Smooth muscle cell of the pulmonary artery (primary cell): Measurements from ENCODE around the gene PBXIP1. TPM values are rescaled to one million over a fixed set of nuclear protein-coding genes. Genes with fewer than 3 reads are reported as not detected.

Source experiments
- total RNA-seq: library from RNA; depleted of rRNA; stranded (reverse); fragments of >200 nt; gene quantifications from 2 replicates; pipeline ENCODE4 v1.2.3, GENCODE V29; 2014

The PBXIP1 gene, protein sequence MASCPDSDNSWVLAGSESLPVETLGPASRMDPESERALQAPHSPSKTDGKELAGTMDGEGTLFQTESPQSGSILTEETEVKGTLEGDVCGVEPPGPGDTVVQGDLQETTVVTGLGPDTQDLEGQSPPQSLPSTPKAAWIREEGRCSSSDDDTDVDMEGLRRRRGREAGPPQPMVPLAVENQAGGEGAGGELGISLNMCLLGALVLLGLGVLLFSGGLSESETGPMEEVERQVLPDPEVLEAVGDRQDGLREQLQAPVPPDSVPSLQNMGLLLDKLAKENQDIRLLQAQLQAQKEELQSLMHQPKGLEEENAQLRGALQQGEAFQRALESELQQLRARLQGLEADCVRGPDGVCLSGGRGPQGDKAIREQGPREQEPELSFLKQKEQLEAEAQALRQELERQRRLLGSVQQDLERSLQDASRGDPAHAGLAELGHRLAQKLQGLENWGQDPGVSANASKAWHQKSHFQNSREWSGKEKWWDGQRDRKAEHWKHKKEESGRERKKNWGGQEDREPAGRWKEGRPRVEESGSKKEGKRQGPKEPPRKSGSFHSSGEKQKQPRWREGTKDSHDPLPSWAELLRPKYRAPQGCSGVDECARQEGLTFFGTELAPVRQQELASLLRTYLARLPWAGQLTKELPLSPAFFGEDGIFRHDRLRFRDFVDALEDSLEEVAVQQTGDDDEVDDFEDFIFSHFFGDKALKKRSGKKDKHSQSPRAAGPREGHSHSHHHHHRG
- total RNA-seq, result 127 and 136 TPM in 2 replicates

DNA sequence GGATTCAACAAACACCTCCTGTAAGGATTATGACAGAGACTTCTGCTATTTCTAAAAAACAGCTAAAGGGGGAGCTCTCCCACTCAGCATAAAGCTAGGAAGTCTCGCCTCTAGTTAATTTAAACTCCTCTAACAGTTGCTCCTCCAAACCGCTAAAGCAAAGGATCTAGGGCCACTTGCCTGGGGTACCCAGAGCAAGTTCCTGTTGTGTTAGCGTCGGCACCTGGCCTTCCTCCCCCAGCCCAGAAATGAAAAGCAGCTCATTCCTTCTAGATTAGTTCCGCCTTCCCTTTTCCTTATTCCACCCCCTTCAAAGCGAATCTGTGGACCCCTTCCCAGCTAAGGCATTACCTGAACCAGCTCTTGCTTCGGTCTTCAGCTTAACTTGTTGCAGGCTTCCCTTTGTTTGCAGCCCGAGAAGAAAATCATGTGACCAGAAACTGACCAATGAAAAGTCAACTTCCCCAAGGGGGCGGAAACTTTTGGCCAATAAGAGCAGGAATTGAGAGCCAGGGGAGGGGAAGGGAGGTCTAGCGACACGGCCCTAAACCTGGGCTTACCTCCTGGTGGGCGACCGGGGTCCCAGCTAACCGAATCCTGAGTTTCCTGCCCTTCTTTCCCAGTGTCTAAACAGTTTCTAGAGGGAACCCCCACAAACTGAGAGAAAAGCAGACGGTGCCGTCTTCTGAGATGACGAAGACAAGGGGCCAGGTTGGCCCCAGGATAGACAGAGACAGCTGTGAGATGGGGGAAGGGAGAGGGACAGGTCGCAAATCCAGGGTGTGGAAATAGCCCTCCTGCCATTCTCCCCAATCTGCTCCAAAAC, at the start of gene PBXIP1:
PBXIP1 (minus strand) TSS at position 382 of the 826 bp plus-strand sequence. CDS start 2,378 bp downstream, outside the sequence.

GRCh38 chr1:155002464-155003226, 46.7 kb upstream of the PBXIP1 start, which contains the start of gene ZBTB7B:
ZBTB7B (plus strand) TSS chr1:155002802; CDS start chr1:155014661, 11,859 bp downstream.

GRCh38 chr1:154993572-154994268, 37.8 kb upstream of the PBXIP1 start, which contains the start of gene LENEP:
LENEP (plus strand) TSS chr1:154993586; CDS start chr1:154993608, 22 bp downstream.

DNA sequence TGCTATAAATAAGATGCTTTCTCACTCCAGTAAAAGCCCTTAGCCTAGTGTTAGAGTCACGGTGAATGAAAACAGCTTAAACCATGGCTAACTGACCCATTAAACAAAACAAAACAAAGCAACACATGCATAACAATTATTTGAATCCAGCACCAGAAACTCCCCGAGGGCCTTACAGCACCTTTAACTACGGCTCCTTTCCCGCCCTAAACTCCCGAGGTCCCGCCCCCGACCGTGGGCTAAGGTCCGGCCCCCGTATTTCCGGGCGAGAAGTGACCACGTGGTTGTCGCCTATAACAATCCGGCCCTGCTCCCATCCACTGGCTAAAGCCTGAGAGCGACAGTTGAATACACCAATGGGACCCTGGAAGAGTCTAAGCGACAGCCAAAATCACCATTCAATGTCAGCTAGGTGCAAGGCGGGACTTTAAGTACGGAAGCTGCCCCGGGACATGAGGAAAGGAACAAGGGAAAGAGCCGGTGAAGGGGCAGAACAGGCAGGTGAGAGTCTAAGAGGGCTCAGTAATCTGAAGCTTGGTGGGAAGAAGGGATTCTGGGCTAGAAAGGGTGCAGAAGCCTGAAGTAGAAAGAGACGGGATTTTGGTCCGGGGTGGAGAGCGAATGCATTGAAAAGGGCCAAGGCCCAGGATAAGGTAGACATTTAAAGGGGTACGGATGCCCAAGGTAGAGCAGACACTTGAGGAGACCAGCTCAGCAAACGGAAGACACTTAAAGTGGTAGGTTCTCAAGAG, 27.2 kb upstream of the PBXIP1 start, which contains the start of gene FLAD1:
FLAD1 (plus strand) TSS at position 448 of the 752 bp plus-strand sequence. CDS start 351 bp downstream, outside the sequence.

GRCh38 chr1:154974102-154974807, 18.4 kb upstream of the PBXIP1 start, which contains the start of gene CKS1B:
CKS1B (plus strand) TSS chr1:154974681; CDS start chr1:154974746, 65 bp downstream.

DNA sequence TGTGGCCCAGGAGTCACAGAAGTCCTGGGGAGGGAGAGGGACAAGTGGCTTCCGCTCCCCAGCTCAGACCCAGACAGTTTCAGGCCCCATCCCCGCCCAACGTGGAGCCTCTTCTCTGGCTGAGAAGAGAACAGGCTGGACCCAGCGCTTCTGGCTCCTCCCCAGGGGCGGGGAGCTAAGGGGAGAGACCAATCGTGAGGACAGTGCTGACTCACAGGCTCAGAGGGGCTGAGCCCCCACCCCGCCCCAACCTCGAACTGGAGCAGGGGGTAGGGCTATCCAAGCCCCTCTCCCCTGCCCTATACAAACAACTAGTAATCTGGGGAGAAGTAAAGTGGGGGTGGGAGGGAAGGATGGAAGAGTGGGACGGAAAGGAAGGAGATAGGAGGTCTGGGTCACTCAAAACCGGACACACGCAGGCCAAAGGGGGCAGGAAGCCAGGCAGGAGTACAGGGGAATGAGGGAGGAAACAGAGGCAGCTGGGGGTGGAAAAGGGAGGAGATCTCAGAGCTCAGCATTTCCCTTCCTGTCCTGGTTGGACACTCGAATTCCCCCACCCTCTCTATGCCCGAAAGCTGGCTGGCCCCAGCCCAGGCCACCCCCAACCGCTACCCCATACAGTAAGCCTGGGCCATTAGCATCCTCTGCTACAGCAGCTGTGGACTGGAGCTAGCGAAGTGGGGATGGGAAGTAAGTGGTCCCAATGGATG, 14.9 kb upstream of the PBXIP1 start, which contains the start of gene SHC1:
SHC1 (minus strand) TSS at position 117 of the 710 bp plus-strand sequence. CDS start 221 bp downstream, outside the sequence.

DNA sequence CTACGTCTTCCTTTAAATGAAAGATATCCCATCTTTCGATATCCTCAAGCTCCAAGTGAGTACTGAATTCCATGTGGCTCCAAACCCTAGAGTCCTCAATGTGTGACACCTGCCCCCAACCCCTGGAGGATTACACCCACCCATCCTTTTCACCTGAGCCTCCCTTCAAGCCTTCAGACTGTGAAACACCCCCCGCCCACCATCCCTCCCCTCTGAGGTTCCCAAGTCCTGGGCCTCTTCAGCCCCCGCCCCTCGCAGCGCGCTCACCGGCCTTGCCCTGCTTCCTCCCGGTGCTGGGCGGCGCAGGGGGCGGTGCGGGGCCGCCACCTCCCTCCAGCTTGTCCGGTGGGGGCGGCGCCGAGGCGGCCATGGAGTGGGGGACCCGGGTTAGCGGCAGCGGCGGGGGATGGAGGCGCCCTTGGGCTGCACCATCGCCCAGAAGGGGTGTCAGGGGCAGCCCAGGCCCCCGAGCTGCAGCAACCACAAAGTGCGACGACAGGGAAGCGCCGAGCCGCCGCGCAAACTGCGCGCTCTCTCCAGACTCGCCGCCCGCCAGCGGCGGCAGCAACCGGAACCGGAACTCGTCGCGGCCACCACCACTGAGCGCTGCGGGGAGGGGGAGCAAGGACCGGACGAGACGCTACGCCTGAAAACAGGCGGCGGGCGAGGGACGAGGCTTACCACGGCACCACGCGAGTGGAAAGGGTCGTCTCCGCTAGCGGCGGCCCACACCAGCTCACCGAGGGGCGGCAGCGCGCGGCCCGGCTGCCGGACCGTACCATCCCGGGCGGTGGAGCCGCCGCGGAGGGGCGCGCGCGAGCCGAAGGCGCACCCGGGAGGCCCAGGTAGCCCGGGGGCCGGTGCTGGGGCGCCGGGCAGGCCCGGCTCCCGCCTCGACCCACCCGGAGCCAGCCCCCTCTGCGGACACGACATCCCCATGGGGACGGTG, 5.6 kb upstream of the PBXIP1 start, which contains the start of gene PYGO2:
PYGO2 (minus strand) TSS at position 576 of the 949 bp plus-strand sequence; CDS start at position 370, 206 bp downstream.

DNA sequence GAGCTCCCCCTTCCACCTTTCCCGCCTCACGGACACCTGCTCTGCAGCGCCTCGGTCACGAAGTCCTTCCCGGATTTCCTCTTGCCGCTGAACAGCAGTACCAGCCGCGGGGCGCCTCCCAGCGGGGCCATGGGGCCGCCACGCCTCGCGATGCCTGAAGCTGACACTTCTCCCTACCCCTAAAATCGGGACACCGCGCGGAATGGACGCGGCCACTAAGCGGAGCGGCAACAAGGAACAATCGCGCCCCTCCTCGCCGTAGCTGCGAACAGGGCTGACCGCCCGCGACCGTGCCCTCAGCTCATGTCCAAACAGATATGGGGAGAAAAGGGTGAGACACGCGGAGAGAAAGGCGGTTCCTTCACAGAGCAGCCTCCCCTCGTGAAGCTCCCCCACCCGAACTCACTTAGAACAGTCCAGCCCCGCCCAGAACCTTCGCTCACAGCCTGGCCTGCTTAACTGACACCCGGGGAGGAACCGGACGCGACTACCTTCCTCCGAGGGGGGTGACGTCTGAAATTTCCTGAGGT, 19.3 kb downstream of the PBXIP1 start, which contains the start of gene PMVK:
PMVK (minus strand) TSS at position 165 of the 530 bp plus-strand sequence; CDS start at position 131, 34 bp downstream.

Other genes starting within 250 kb of the PBXIP1 start
- 0.07 TPM in 2 replicates for gene KCNN3, start 85.8 kb downstream of the PBXIP1 start, total RNA-seq
- 7.9 and 9.6 TPM in 2 replicates for gene PMVK, start 19.4 kb downstream of the PBXIP1 start, total RNA-seq
- 11.1 and 11.7 TPM in 2 replicates for gene PYGO2, start 5.7 kb upstream of the PBXIP1 start, total RNA-seq
- gene SHC1, start 14.6 kb upstream of the PBXIP1 start, total RNA-seq, result 432 and 457 TPM in 2 replicates
- gene CKS1B, start 18.6 kb upstream of the PBXIP1 start, total RNA-seq, result 26.8 and 39.6 TPM in 2 replicates
- gene FLAD1, start 27.2 kb upstream of the PBXIP1 start, total RNA-seq, result 13.0 and 21.8 TPM in 2 replicates
- 0.33 TPM in 1 of 2 replicates, not detected in the other for gene LENEP, start 37.5 kb upstream of the PBXIP1 start, total RNA-seq
- 27.9 and 31.9 TPM in 2 replicates for gene ZBTB7B, start 46.7 kb upstream of the PBXIP1 start, total RNA-seq
- 0.07 TPM in 1 of 2 replicates, not detected in the other for gene DCST2, start 77.7 kb upstream of the PBXIP1 start, total RNA-seq
- gene DCST1, start 77.7 kb upstream of the PBXIP1 start, total RNA-seq, result not detected in 2 replicates
- gene ADAM15, start 95.2 kb upstream of the PBXIP1 start, total RNA-seq, result 113 and 152 TPM in 2 replicates
- gene EFNA4, start 107.6 kb upstream of the PBXIP1 start, total RNA-seq, result 4.6 and 6.5 TPM in 2 replicates
- 3.1 and 4.2 TPM in 2 replicates for gene EFNA3, start 122.7 kb upstream of the PBXIP1 start, total RNA-seq
- gene EFNA1, start 171.8 kb upstream of the PBXIP1 start, total RNA-seq, result 1.0 and 3.7 TPM in 2 replicates
- 18.8 and 22.9 TPM in 2 replicates for gene SLC50A1, start 179.8 kb upstream of the PBXIP1 start, total RNA-seq
- 18.4 and 18.5 TPM in 2 replicates for gene DPM3, start 184.4 kb upstream of the PBXIP1 start, total RNA-seq
- gene KRTCAP2, start 217.2 kb upstream of the PBXIP1 start, total RNA-seq, result 137 and 153 TPM in 2 replicates
- 5.2 and 12.0 TPM in 2 replicates for gene TRIM46, start 217.8 kb upstream of the PBXIP1 start, total RNA-seq